Stromal cell of bone marrow (primary cell): ENCODE results near the gene MRPS7.

Experiments used
- DNase-seq: peaks from one replicate; pipeline ENCODE4 v3.0.0-alpha.2; 2012; ENCODE audit warnings: low read depth

Gene MRPS7

GRCh38 chr17:75261336-75262111, at the start of gene MRPS7, which contains the start of gene GGA3:
MRPS7 (plus strand) TSS chr17:75261879; CDS start chr17:75261901, 22 bp downstream.
GGA3 (minus strand) TSS chr17:75261606; CDS start chr17:75261587, 19 bp downstream.
- peak; percentile 86 for DNase-seq

- no peak for DNase-seq
Observed at GRCh38 chr17:75218131-75218530, 43.5 kb upstream of the MRPS7 start.

DNA sequence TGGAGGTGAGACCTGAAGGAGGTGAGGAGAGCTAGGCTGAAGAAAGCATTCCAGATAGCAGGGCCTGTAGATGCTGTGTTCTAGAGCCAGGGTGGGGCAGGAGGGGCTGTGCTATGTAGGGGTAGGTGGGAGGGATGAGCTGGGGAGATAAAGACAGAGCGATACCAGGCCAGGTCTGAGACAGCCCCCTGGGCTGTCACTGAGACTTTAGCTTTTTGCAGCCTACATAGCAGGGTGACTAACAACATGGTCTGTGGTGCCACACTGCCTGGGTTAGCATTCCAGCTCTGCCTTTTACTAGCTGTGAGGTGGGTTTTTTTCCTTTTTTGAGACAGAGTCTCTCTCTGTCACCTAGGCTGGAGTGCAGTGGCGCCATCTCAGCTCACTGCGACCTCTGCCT, 41.9 kb upstream of the MRPS7 start:
- no peak for DNase-seq

DNA sequence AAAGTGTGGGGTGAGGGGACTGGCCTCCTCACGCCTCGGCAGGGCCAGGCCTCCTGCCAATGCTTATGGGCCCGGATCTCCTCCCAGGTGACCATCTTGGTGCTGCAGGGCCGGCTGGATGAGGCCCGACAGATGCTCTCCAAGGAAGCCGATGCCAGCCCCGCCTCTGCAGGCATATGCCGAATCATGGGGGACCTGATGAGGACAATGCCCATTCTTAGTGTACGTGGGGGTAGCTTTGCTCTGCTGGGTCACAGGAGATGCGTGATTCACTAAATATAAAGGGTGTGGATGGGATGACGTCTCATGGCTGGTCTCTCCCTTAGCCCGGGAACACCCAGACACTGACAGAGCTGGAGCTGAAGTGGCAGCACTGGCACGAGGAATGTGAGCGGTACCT, 36.7 kb upstream of the MRPS7 start:
- DNase-seq, result no peak

GRCh38 chr17:75227729-75228128, 34.0 kb upstream of the MRPS7 start:
- DNase-seq, result no peak

GRCh38 chr17:75228305-75228704, 33.4 kb upstream of the MRPS7 start:
- DNase-seq, result no peak

- no peak for DNase-seq
Observed at GRCh38 chr17:75228847-75229246, 32.8 kb upstream of the MRPS7 start.

- DNase-seq, result no peak
Observed at GRCh38 chr17:75231071-75231470, 30.6 kb upstream of the MRPS7 start.

GRCh38 chr17:75231741-75232464, 29.8 kb upstream of the MRPS7 start:
- no peak for DNase-seq

GRCh38 chr17:75232786-75233185, 28.9 kb upstream of the MRPS7 start:
- DNase-seq, result no peak

DNA sequence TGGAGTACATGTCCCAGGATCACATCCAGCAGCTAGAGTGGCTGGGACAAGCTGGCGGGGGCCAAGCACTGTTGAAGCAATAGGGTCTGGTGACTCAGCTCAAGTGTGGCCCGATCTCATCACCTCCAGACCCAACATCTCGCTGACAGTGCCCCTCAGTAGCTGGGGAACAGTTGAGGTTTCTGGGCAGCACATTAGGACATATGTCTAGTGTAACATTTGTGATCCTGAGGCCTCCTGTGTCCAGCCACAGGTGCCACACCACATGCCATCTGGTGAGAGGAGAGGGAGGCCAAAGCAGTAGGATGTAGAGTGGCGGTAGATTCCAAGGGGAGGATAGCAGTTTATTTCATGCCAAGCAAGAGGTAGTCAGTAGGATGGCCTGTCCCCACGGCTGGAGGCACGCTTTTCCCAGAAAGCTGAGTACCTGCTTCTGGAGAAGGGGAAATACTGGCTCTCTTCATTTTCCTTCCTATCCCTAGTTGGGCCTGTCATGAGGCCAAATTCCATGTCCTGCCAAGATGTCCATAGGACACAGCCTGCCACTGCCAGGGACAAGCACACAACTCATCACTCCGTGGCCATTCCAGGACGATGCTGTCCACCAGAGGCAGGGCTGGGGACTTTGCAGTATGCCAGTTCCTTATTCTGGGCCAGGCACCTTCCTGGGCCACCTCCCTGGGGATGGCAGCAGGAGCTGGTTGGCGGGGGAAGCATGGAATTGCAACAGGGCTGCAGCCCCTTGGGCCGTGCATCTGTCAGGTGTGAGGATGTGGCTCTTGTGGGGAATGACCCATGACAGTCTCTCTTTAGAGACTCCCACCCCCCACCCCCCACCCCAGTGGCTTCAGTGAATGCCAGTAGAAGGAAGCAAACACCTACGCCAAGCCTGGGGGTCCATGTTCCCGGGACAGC, 24.3 kb upstream of the MRPS7 start:
- no peak for DNase-seq

DNA sequence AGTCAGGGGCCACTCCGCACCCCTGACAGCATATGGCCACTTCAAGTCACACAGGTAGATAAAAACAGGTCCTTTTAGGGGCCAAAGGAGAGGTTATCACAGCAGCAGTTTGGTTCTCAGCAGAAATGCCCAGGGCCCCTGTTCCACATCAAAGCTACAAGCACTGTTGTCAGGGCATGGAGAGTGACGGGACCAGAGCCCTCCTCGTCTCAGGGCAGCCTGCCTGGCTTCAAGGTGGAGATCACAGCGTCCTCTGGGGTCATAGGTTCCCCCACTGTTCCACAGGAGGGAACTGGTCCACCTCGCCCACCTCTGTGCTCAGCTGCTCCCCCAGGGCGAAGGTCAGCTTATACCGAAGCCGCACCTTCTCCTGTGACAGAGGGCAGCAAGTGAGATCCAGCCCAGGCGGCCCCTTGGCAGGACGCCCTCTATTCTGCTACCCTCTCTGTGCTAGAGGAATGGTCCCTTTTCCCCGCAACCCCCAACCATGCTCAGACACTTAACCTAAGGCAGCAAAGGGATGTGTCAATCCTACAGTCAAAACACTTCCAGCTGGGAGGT, 23.6 kb upstream of the MRPS7 start:
- DNase-seq, result no peak

- no peak for DNase-seq
Observed at GRCh38 chr17:75238684-75239191, 22.9 kb upstream of the MRPS7 start.

- no peak for DNase-seq
Observed at GRCh38 chr17:75239214-75239613, 22.5 kb upstream of the MRPS7 start.

DNA sequence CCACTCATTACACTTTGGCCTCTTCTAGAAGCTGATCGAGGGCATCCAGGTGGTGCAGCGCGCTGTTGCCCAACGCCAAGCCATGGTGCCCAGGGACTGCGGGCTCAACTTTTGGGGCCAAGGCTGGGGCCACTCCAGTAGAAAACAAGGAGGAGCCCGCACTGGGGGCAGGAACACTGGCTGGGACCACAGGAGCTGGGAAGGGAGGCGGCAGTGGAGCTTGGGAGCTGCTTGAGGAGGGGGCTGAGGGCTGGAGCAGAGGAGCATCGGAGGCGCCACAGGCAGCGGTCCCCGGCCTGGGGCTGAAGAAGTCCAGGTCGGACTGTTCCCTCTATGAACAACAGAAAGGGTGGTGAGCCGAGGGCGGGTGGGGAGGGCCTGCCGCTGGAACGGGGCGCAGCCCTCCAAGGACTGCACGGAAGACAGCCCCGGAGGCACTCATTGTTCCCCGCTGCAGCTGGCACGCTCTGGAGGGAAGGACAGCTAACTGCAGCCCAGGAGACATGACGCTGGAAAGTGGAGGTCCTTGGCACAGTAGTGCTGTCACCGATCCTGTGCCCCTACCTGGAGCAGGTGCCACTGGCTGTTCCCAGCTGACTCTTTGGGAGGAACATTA, 21.8 kb upstream of the MRPS7 start:
- no peak for DNase-seq

- DNase-seq, result no peak
Observed at GRCh38 chr17:75240394-75241142, 21.1 kb upstream of the MRPS7 start.

GRCh38 chr17:75241143-75241430, 20.6 kb upstream of the MRPS7 start:
- DNase-seq, result no peak

DNA sequence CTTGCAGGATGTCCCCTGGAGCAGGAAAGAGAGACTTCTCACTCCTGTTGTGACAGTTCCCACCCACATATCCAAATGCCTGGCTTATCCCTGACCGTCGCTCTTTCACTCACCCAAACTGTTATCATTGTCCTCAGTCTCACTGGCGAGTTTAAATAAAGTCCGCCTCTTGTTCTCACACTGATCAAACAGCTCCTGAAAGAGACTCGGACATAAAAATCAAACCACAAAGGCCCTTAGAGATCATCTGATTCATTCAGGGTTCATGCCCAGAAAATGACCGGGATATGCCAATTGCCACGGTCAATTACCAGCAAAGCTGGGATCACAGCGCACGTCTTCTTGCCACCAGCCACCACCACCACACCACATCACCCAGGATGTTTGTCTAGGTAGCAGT, 20.2 kb upstream of the MRPS7 start:
- DNase-seq, result peak; percentile 56

DNA sequence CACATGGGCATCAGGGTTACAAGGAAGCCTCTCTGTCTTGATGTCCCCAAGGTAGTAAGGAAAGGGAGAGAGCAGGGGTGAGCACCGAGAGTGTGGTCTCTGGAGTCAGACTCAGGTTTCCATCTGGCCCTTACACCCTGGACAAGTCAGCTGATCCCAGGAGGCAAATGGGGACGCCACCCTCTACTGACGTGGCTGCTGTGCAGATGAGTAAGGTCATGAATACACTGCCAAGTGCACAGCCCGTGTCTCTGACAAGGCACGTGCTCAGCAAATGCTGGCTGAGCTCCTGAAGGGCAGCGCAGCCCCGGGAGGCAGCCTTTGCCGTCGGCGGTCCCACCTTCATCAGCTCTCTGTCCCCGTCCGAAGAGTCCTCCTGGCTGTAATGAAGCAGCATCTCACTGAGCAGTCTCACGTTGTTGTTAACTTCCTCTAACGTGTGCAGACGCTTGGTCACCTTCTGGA, 19.7 kb upstream of the MRPS7 start:
- DNase-seq, result peak; percentile 53

- DNase-seq, result no peak
Observed at GRCh38 chr17:75242461-75243042, 19.1 kb upstream of the MRPS7 start.
